C4-2B (cell line): ENCODE results near the gene CCDC27.

ENCODE experiments used
- CTCF ChIP-seq: fragments of 450-650 bp; conservative IDR thresholded peaks from 2 replicates; pipeline ENCODE4 v1.5.1; 2017; ENCODE audit warnings: mild to moderate bottlenecking
- ZFX ChIP-seq: fragments of 450-650 bp; IDR thresholded peaks from 2 replicates; pipeline ENCODE4 v1.6.1; 2017

GRCh38 chr1:3743421-3743820 is 8.8 kb upstream of the CCDC27 start:
- TF ChIP-seq CTCF = no peak
- no peak for TF ChIP-seq ZFX
